IMR-90 (cell line): ENCODE measurements around the gene FAS.

Experiments
- BHLHE40 ChIP-seq: fragments of 150-350 bp; IDR thresholded peaks from 2 replicates; pipeline ENCODE4 v1.6.1; 2016; ENCODE audit warnings: mild to moderate bottlenecking, low read depth, low read length
- CEBPB ChIP-seq: IDR thresholded peaks from 2 replicates; pipeline ENCODE4 v1.6.1; 2012; ENCODE audit warnings: low read depth, low read length, improper control_type of control experiment
- MAZ ChIP-seq: IDR thresholded peaks from 2 replicates; pipeline ENCODE4 v1.6.1; 2012; ENCODE audit warnings: low read depth, mild to moderate bottlenecking, low read length, improper control_type of control experiment, moderate library complexity, borderline replicate concordance
- MXI1 ChIP-seq: IDR thresholded peaks from 2 replicates; pipeline ENCODE4 v1.6.1; 2012; ENCODE audit warnings: low read depth, mild to moderate bottlenecking, low read length, moderate library complexity, borderline replicate concordance
- POLR2A ChIP-seq: IDR thresholded peaks from 2 replicates; pipeline ENCODE4 v1.6.1; 2012; ENCODE audit warnings: mild to moderate bottlenecking, low read depth, low read length
- RAD21 ChIP-seq: IDR thresholded peaks from 2 replicates; pipeline ENCODE4 v1.6.1; 2012; ENCODE audit warnings: low read length, improper control_type of control experiment
- RCOR1 ChIP-seq: IDR thresholded peaks from 2 replicates; pipeline ENCODE4 v1.6.1; 2012; ENCODE audit warnings: mild to moderate bottlenecking, low read length, improper control_type of control experiment; ENCODE audit not compliant: insufficient replicate concordance
- SMC3 ChIP-seq: fragments of 150-350 bp; IDR thresholded peaks from 2 replicates; pipeline ENCODE4 v1.6.1; 2016; ENCODE audit warnings: low read depth, mild to moderate bottlenecking, antibody characterized with exemption, low read length, moderate library complexity
- TF ChIP-seq, protein P1 (sequence below): conservative IDR thresholded peaks from 2 replicates; pipeline ENCODE4 v1.5.1; 2012; ENCODE audit warnings: mild to moderate bottlenecking, low read depth, low read length, improper control_type of control experiment
- TF ChIP-seq, protein P2 (sequence below): fragments of 150-350 bp; IDR thresholded peaks from 2 replicates; pipeline ENCODE4 v1.6.1; 2017; ENCODE audit warnings: mild to moderate bottlenecking, antibody characterized with exemption, low read length, low read depth

GRCh38 chr10:88957381-88957780, 33.2 kb upstream of the FAS start:
- TF ChIP-seq, protein P1, sequence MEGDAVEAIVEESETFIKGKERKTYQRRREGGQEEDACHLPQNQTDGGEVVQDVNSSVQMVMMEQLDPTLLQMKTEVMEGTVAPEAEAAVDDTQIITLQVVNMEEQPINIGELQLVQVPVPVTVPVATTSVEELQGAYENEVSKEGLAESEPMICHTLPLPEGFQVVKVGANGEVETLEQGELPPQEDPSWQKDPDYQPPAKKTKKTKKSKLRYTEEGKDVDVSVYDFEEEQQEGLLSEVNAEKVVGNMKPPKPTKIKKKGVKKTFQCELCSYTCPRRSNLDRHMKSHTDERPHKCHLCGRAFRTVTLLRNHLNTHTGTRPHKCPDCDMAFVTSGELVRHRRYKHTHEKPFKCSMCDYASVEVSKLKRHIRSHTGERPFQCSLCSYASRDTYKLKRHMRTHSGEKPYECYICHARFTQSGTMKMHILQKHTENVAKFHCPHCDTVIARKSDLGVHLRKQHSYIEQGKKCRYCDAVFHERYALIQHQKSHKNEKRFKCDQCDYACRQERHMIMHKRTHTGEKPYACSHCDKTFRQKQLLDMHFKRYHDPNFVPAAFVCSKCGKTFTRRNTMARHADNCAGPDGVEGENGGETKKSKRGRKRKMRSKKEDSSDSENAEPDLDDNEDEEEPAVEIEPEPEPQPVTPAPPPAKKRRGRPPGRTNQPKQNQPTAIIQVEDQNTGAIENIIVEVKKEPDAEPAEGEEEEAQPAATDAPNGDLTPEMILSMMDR, result no peak
- TF ChIP-seq BHLHE40, result no peak
- TF ChIP-seq, protein P2, sequence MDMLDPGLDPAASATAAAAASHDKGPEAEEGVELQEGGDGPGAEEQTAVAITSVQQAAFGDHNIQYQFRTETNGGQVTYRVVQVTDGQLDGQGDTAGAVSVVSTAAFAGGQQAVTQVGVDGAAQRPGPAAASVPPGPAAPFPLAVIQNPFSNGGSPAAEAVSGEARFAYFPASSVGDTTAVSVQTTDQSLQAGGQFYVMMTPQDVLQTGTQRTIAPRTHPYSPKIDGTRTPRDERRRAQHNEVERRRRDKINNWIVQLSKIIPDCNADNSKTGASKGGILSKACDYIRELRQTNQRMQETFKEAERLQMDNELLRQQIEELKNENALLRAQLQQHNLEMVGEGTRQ, result no peak
- no peak for TF ChIP-seq RAD21
- TF ChIP-seq POLR2A, result no peak
- TF ChIP-seq MXI1, result no peak
- no peak for TF ChIP-seq CEBPB
- no peak for TF ChIP-seq RCOR1
- TF ChIP-seq SMC3, result no peak
- no peak for TF ChIP-seq MAZ
